Smooth muscle cell (in vitro differentiated cells): ENCODE results near the gene ADAMTS17. TPM values are rescaled to one million over a fixed set of nuclear protein-coding genes. Genes with fewer than 3 reads are reported as not detected.

Experiments
- DNase-seq: peaks from one replicate; lab custom pipeline; 2025; ENCODE audit not compliant: unreplicated experiment; lab: John Stamatoyannopoulos, UW
- H2AFZ ChIP-seq: fragments of 200-600 bp; sonication (generic); 2 replicates; pipeline ENCODE4 v1.6.0; 2016; ENCODE audit warnings: antibody characterized with exemption, low read depth, mild to moderate bottlenecking
- H3F3A ChIP-seq: fragments of 200-600 bp; sonication (generic); 2 replicates; pipeline ENCODE4 v1.6.0; 2017; ENCODE audit warnings: antibody characterized with exemption, low read depth
- H3K27ac ChIP-seq: fragments of 200-600 bp; sonication (generic); 2 replicates; pipeline ENCODE4 v1.5.1; 2016; ENCODE audit warnings: low read depth, mild to moderate bottlenecking
- H3K27me3 ChIP-seq: fragments of 200-600 bp; sonication (generic); 2 replicates; pipeline ENCODE4 v1.6.1; 2016; ENCODE audit warnings: low read depth, mild to moderate bottlenecking
- H3K36me3 ChIP-seq: fragments of 200-600 bp; sonication (generic); 2 replicates; pipeline ENCODE4 v1.5.1; 2016; ENCODE audit warnings: low read depth
- H3K4me1 ChIP-seq: fragments of 200-600 bp; sonication (generic); 2 replicates; pipeline ENCODE4 v1.5.1; 2016; ENCODE audit warnings: low read depth
- H3K4me2 ChIP-seq: fragments of 200-600 bp; sonication (generic); 2 replicates; pipeline ENCODE4 v1.6.0; 2016; ENCODE audit warnings: mild to moderate bottlenecking
- H3K4me3 ChIP-seq: fragments of 200-600 bp; sonication (generic); 2 replicates; pipeline ENCODE4 v1.5.1; 2016; ENCODE audit warnings: mild to moderate bottlenecking
- H3K79me2 ChIP-seq: fragments of 200-600 bp; sonication (generic); 2 replicates; pipeline ENCODE4 v1.6.0; 2016; ENCODE audit warnings: low read depth, mild to moderate bottlenecking
- H3K9ac ChIP-seq: fragments of 200-600 bp; sonication (generic); 2 replicates; pipeline ENCODE4 v1.6.0; 2016; ENCODE audit warnings: low read depth
- H3K9me3 ChIP-seq: fragments of 200-600 bp; sonication (generic); replicated peaks from 2 replicates; pipeline ENCODE4 v1.5.1; 2016; ENCODE audit warnings: low read depth
- H4K20me1 ChIP-seq: fragments of 200-600 bp; sonication (generic); 2 replicates; pipeline ENCODE4 v1.6.0; 2016; ENCODE audit warnings: low read depth
- WGBS: methylation state at CpG from one replicate; pipeline ENCODE4 v1.1.7; 2016; ENCODE audit warnings: low lambda C conversion rate; 5-methylcytosine and 5-hydroxymethylcytosine counted together
- polyA plus RNA-seq: library from polyadenylated mRNA; unstranded; fragments of >200 nt; fragmentation: Nextera tagmentation; extraction: Ambion mirVana; gene quantifications from 2 replicates; pipeline ENCODE4 v1.2.1, GENCODE V29; 2016
- total RNA-seq: library from RNA; depleted of rRNA; stranded (reverse); fragments of >200 nt; gene quantifications from 2 replicates; pipeline ENCODE4 v1.2.3, GENCODE V29; 2014
- TF ChIP-seq, protein P1 (sequence below): fragments of 200-600 bp; sonication (generic); IDR thresholded peaks from 2 replicates; pipeline ENCODE4 v1.5.1; 2017; ENCODE audit warnings: borderline replicate concordance, mild to moderate bottlenecking, antibody characterized with exemption; ENCODE audit not compliant: insufficient read depth, poor library complexity, severe bottlenecking

ADAMTS17 gene
- total and polyA plus RNA-seq, 2 experiments from 2014 or later: 0.63 to 3.1 TPM

DNA sequence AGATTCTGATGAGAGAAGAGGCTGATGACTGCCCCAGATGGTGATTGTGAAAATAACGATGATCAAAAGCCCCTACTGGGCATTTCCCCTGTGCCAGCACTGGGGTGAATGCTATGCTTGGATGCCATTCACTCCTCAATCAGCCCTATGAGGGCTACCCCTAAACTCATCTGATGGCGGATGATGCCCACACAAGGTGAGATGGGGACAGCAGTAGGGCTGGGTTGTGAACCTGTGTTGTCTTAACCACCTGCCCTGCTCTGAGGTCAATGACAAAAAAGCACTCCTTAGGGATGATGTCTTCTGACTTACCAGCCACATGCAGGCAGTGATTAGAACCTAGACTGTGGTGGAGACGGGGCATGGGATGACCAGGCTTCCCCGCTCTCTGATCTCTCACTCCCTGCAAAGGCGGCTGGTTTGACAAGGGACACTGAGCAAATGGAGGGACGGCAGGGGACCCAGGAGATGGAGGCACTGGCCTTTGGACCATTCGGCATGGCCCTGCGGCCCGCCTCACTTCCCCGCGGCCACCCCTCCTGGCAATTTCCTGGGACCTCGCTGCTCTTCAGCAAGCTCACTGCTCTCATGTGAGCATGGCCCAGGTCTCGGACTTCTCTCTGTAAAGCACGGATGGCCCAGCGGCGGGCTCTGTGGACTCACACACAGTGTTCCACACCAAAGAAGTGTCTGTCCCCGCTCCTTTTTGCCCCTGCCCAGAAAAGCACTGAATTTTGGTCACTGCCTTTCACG, 357.1 kb downstream of the ADAMTS17 start:
- 95% methylated on average over 17 of the region's 18 CpGs for WGBS
- Histone ChIP-seq H3K79me2 (no peaks in the 10 kb centered on the region), H3K27ac (no peak overlapping the region), H3K9ac (no peak overlapping the region), H3K4me2 (no peak overlapping the region), H3K4me1 (peaks cover 16% of the 10 kb centered on the region), H2AFZ (no peak overlapping the region), H3K4me3 (no peak overlapping the region), H3F3A (peaks cover 5% of the 10 kb centered on the region), H3K36me3 (no peaks in the 10 kb centered on the region), H3K9me3 (no peaks in the 10 kb centered on the region), H3K27me3 (no peaks in the 10 kb centered on the region), H4K20me1 (no peaks in the 10 kb centered on the region)
- DNase-seq: no peak
- TF ChIP-seq, protein P1, sequence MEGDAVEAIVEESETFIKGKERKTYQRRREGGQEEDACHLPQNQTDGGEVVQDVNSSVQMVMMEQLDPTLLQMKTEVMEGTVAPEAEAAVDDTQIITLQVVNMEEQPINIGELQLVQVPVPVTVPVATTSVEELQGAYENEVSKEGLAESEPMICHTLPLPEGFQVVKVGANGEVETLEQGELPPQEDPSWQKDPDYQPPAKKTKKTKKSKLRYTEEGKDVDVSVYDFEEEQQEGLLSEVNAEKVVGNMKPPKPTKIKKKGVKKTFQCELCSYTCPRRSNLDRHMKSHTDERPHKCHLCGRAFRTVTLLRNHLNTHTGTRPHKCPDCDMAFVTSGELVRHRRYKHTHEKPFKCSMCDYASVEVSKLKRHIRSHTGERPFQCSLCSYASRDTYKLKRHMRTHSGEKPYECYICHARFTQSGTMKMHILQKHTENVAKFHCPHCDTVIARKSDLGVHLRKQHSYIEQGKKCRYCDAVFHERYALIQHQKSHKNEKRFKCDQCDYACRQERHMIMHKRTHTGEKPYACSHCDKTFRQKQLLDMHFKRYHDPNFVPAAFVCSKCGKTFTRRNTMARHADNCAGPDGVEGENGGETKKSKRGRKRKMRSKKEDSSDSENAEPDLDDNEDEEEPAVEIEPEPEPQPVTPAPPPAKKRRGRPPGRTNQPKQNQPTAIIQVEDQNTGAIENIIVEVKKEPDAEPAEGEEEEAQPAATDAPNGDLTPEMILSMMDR: no peak

DNA sequence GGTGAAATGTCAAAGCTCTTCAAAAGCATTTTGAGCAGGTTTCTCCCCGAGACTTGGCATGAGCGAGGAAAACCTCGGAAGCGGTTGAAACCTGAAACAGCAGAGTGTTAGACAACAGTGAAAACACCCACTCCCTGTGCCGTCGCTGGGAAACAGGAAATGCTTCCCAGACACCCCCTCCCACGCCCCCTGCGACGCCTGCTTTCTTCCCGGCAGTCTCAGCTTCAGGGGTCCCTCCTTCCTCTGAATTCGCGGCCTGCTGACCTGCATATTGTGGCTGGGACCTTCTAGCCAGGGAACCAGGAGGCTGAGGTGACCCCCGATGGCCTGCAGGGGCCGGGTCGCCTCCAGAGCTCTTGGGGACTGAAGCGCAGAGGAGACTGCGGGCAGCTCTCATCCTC, 357.9 kb downstream of the ADAMTS17 start:
- Histone ChIP-seq H4K20me1 (no peaks in the 10 kb centered on the region), H3K27me3 (no peaks in the 10 kb centered on the region), H3K4me1 (peaks cover 16% of the 10 kb centered on the region), H3K9ac (no peak overlapping the region), H3F3A (peaks cover 5% of the 10 kb centered on the region), H3K4me3 (no peak overlapping the region), H3K9me3 (no peaks in the 10 kb centered on the region), H3K4me2 (peak overlapping the region; percentile 80), H2AFZ (peak overlapping the region; percentile 78), H3K36me3 (no peaks in the 10 kb centered on the region), H3K27ac (peak overlapping the region; percentile 53), H3K79me2 (no peaks in the 10 kb centered on the region)
- no peak for DNase-seq
- TF ChIP-seq, protein P1: no peak
- WGBS: 21% methylated on average over 17 of the region's 17 CpGs

DNA sequence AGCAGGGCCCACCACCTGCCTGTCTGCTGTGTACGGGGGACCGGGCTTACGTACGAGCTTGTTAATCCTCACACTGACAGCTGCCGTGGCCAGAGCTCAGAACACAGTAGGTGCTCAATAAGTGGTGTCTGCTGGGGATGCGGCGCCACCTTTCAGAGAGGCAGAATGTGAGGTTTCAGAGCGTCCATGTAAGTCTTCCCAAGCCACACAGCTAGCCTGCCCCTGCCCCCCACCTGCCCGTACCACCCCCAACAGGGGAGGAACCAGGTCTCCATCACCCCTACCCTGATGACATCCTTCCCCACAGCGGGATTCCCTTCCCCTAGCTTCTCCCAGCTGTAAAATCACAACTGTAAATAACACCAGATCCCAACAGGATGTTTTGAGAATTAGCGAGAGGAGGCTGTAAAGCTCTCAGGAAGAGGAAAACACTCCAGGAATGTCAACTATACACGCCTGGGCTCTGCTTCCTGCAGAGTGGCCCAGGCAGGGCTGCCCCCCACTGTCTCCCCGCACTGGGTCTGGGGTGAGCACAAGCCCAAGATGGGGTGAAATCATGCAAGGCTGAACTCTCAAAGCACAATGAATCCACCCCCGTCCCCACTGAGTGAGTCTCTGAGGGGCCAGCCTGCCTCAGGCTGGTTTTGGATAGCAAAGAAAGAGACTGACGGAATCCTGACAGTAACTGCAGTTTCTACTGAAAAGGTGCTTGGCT, 358.4 kb downstream of the ADAMTS17 start:
- TF ChIP-seq, protein P1: no peak
- Histone ChIP-seq H3K4me3 (no peak overlapping the region), H3K79me2 (no peaks in the 10 kb centered on the region), H3K9ac (no peak overlapping the region), H2AFZ (peak overlapping the region; percentile 78), H3K36me3 (no peaks in the 10 kb centered on the region), H3K9me3 (no peaks in the 10 kb centered on the region), H3K4me2 (peak overlapping the region; percentile 80), H3K4me1 (peaks cover 16% of the 10 kb centered on the region), H3K27me3 (no peaks in the 10 kb centered on the region), H4K20me1 (no peaks in the 10 kb centered on the region), H3F3A (peaks cover 5% of the 10 kb centered on the region), H3K27ac (peak overlapping the region; percentile 53)
- 6% methylated on average over 15 of the region's 15 CpGs for WGBS
- DNase-seq: no peak

DNA sequence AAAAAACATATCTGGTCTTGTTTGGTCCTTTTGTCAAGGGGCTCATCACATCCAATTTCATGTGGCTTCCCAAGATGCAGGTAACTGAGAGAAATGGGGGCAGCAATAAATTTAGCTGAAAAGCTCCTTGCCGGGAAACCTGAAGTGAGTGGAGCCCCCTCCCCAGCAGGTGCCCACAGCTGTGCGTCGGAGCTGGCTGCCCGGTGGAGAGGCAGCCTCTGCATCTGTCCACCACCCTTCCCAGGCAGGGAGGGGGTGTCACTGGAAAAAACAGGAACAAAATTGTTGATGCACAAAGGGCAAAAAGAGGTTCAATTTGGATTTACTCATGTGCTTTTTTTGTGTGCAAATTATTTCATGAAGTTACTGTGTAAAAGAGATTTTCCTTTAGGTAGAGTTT, 359.1 kb downstream of the ADAMTS17 start:
- Histone ChIP-seq H2AFZ (no peak overlapping the region), H3K4me1 (peaks cover 16% of the 10 kb centered on the region), H3K9ac (no peak overlapping the region), H3K79me2 (no peaks in the 10 kb centered on the region), H3K27ac (no peak overlapping the region), H3K4me3 (no peak overlapping the region), H3F3A (peaks cover 5% of the 10 kb centered on the region), H4K20me1 (no peaks in the 10 kb centered on the region), H3K4me2 (peak overlapping the region; percentile 80), H3K36me3 (no peaks in the 10 kb centered on the region), H3K27me3 (no peaks in the 10 kb centered on the region), H3K9me3 (no peaks in the 10 kb centered on the region)
- WGBS: 25% methylated on average over 4 of the region's 4 CpGs
- TF ChIP-seq, protein P1: no peak
- DNase-seq: no peak
